UCSD-AML1 (cell line): ENCODE data around the gene MMP10.

Experiments used
- DNase-seq: peaks from one replicate; lab custom pipeline; 2025; ENCODE audit not compliant: unreplicated experiment; lab: John Stamatoyannopoulos, UW

The MMP10 gene

GRCh38 chr11:102780491-102780918, at the start of gene MMP10:
Gene MMP10, minus strand, starts transcription at chr11:102780628. Its CDS starts 37 bp downstream, at chr11:102780591.
- DNase-seq: no peak

GRCh38 chr11:102829316-102830000, 49.0 kb upstream of the MMP10 start:
- no peak for DNase-seq

DNA sequence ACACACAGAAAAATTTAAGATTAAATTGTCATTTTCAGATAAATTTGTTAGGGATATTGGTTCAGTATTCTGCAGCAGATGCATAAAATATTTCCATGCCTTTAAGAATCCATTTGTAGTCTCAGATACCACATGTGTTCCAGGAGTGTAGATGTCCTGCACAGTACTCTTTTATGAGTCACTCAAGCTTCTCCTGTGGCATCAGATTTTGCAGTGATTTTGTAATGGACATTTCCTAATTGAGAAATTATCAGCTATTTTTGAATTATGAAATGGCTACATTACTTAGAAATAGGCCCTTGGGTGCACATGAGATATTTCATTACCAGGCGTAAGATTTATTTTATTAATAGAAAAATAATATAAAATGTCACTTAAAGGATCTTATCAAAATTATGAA, 44.1 kb upstream of the MMP10 start:
- DNase-seq: no peak

DNA sequence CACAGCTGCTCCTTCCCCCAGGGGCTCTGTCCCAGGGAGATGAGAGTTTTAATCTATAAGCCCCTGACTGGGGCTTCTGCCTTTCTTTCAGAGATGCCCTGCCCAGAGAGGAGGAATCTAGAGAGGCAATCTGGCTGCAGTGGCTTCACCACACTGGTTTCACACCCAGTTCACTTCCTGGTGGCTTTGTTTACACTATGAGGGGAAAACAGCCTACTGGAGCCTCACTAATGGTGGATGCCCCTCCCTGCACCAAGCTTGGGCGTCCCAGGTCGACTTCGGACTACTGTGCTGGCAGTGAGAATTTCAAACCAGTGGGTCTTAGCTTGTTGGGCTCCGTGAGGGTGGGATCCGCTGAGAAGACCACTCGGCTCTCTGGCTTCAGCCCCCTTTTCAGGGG, 39.1 kb upstream of the MMP10 start:
- no peak for DNase-seq

- no peak for DNase-seq
Observed at GRCh38 chr11:102813484-102813883, 33.1 kb upstream of the MMP10 start.

- no peak for DNase-seq
Observed at GRCh38 chr11:102812188-102812587, 31.8 kb upstream of the MMP10 start.

DNA sequence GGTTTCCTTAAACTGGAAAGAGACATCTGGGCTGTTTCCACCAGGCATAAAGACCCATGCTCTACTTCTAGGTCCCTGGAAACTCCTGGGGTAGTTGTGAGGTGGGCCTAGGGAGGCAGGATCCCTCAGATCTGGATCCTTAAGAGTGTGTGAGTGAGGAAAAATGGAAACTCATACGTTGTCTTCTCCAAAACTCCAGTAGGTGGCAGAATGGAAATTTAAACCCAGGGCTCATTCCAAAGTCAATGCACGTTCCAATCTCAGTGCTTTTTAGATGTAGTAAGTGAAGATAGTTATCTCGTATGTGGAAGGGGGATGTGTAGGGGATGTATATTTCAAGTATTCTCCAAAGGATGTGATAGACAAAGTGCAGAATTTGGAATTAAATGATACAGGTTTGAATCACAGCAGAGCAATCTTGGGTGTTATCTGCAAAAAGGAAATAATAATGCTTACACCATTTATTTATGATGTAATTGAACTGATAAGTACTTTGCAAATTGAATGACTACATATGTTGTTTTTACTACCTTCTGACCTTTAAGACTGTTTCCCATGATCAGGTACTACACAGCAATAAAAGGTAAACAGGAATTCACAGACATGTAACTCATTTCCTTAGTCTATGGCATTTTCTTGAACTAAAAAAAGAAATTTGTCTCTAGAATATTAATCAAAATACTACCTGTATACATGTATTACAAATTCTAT, 30.7 kb upstream of the MMP10 start:
- DNase-seq: no peak

DNA sequence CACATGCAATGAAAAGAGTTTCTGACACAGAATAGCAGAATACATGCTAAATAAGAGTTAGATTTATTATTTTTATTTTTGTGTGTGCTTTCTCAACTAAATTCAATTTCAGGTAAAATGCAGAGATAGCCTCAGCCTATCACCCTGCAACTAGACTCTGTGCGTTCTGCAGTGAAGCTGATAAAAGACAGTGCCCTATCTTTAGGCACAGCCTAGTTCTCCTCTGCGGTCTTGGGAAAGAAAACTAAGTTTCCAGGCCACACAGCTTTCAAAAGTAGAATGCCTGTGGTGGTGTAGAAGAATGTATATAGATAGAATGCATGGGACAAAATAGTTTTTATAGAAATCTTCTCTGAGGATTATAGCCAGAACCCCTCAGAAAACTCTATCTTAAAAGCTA, 29.5 kb upstream of the MMP10 start:
- no peak for DNase-seq

- DNase-seq: peak; percentile 27
Observed at GRCh38 chr11:102807921-102808320, 27.5 kb upstream of the MMP10 start.

DNA sequence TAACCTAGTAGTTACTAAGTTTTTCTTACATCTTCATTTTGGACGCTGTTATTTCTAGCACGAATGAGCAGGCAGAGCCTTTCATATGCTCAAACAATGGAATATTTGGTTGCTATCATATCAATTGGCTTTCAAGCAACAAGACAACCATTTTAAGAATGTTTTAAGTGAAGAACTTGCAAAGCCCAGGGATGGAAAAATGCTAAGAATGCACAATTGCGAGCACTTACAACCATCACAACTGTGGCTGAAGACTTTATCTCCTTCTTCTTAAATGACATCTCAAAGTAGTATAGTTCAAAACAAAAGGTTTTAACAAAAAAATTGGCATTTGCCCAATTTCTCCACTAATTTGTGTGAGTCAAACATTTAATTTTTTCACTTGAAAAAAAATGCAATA, 25.9 kb upstream of the MMP10 start:
- no peak for DNase-seq

DNA sequence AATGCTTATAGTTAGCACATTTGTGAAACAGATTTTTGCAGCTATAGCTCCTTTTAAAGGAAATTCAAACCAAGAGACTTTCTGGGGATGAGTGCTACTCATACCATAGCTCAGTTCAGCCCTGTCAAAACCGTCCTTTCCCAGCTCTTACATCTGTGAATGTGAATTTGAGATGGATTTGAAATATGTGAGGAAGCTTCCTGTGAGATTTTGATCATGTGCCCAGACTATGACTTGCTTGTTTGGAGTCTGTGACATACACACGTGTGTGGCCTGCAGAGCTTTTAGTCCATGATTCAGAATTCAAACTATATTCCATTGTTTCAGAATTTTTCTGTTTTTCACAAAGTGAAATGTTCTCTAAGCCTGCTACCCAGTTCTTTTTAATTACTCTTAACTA, 21.9 kb upstream of the MMP10 start:
- DNase-seq: no peak

DNA sequence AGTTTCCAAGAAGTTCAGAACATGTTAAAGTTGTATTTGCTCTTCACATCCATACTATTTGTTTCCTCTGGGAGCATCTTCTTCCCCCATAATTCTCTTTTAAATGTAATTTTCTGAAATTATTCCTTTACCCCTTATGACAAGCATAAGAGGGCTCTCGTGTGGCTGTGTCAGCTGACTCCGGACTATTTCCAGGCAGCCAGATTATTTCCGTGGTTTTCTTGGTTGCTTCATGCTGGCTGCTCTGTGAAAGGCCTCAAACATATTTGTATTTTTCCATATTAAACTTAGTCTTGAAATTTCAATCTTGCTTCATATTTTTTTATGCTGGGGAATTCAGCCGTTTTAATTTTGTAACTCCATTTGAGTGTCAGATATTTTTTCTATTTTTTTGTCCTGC, 20.3 kb upstream of the MMP10 start:
- DNase-seq: no peak

- DNase-seq: no peak
Observed at GRCh38 chr11:102799681-102800340, 19.4 kb upstream of the MMP10 start.

GRCh38 chr11:102798012-102798746, 17.8 kb upstream of the MMP10 start, which contains the start of gene MMP1:
Gene MMP1, minus strand, starts transcription at chr11:102798160. Its CDS starts 68 bp downstream, at chr11:102798092.
- DNase-seq: no peak

- peak; percentile 17 for DNase-seq
Observed at GRCh38 chr11:102794382-102794781, 14.0 kb upstream of the MMP10 start.

DNA sequence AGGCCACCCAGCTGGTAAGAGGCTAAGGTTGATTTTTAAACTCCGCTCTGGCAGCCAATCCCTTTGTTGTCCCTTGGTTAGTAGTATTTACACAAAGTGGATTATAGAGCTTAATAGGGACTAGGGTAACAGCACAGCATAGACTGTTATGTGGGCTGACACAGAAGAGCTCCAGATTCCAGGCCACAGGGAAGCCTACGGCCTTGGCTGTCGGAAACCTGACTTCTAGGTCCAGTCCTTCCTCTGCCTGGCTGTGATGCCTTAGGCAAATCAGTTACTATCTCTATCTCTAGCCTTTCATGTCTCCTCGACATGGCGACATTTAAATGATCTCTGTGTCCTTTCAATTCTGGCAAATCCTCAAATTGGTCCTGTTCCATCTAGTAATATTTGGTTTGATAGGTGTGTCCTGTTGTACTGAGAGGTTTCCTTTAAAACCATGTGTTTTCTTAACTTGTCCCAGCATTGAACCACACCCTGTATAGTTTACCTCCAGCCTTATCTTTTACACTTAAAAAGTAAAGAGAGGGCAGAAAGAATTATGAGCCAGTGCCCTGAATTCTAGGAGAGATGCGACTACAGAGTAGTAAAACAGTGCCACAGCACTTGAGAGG, 13.4 kb upstream of the MMP10 start:
- no peak for DNase-seq

DNA sequence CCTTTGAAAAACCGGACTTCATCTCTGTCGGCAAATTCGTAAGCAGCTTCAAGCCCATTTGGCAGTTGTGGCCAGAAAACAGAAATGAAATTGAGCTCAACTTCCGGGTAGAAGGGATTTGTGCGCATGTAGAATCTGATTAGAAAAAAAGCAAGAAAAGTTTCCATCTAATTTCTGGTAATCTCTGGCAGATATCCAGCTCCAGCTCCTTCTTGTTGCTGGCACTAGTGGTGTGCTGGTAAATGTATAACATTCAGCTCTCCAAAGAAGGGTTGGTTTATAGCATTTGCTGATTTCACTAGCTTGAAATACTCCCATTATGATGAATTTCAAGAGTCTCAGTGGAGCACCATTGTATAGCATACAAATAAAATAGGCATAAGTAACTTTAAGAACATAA, 12.2 kb upstream of the MMP10 start:
- no peak for DNase-seq

DNA sequence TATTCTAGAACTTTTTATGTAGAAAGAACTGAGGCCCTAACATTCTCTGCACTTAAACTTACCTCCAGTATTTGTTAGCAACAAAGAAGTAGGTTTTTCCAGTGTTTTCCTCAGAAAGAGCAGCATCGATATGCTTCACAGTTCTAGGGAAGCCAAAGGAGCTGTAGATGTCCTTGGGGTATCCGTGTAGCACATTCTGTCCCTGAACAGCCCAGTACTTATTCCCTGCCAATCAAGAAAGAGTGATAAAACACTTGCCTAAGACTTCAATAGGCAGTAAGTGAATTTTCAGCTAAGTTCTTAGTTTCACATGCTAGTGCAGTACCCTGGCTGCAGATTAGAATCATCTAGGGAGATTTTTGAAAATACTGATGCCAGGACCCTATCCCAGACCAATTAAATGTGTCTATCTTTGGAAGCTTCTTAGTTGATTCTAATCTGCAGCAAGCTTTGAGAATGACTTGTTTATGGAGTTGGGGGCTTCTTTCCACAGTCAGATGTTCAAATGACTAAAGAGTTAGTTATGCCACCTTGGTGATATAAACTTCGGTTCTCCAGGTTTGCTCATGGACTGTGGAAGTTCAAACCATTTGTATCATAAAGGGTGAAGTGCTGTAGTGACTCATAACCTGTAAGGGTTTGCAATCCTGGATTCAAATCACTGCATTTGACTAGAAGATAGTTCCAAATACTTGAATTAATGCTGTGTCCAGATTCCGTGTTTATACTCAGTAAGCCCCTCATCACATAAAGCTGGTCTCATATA, 11.0 kb upstream of the MMP10 start:
- no peak for DNase-seq

- no peak for DNase-seq
Observed at GRCh38 chr11:102788334-102788995, 8.0 kb upstream of the MMP10 start.

GRCh38 chr11:102784380-102784779, 4.0 kb upstream of the MMP10 start:
- no peak for DNase-seq
